NOMO-1 treated with DMSO at 0.1 percent for 48 hours (cell line): ENCODE results near the gene SLC1A2.

ENCODE experiments used
- DNase-seq: peaks from one replicate; lab custom pipeline; 2025; ENCODE audit not compliant: unreplicated experiment; lab: John Stamatoyannopoulos, UW

SLC1A2 gene

GRCh38 chr11:35247863-35248262 lies 171.5 kb downstream of the SLC1A2 start:
- no peak for DNase-seq

GRCh38 chr11:35247428-35247827 lies 171.9 kb downstream of the SLC1A2 start:
- DNase-seq, result no peak

GRCh38 chr11:35246745-35247144 lies 172.6 kb downstream of the SLC1A2 start:
- DNase-seq, result no peak

GRCh38 chr11:35245786-35246185 lies 173.6 kb downstream of the SLC1A2 start:
- no peak for DNase-seq

GRCh38 chr11:35245056-35245455 lies 174.3 kb downstream of the SLC1A2 start:
- DNase-seq, result no peak

- DNase-seq, result no peak
These were observed 175.6 kb downstream of the SLC1A2 start for GRCh38 chr11:35243774-35244173.

- peak; percentile 48 for DNase-seq
These were observed 176.7 kb downstream of the SLC1A2 start for GRCh38 chr11:35242412-35243242.

GRCh38 chr11:35241531-35241930 lies 177.8 kb downstream of the SLC1A2 start:
- DNase-seq, result no peak

GRCh38 chr11:35241083-35241482 lies 178.3 kb downstream of the SLC1A2 start:
- DNase-seq, result no peak

- peak; percentile 45 for DNase-seq
These were observed 179.8 kb downstream of the SLC1A2 start for GRCh38 chr11:35239471-35240075.

GRCh38 chr11:35238882-35239281 lies 180.5 kb downstream of the SLC1A2 start:
- no peak for DNase-seq

GRCh38 chr11:35237860-35238715 lies 181.3 kb downstream of the SLC1A2 start:
- DNase-seq, result peak; percentile 40

GRCh38 chr11:35237351-35237750 lies 182.0 kb downstream of the SLC1A2 start:
- no peak for DNase-seq

- peak; percentile 20 for DNase-seq
These were observed 182.7 kb downstream of the SLC1A2 start for GRCh38 chr11:35236667-35237003.

- DNase-seq, result no peak
These were observed 183.3 kb downstream of the SLC1A2 start for GRCh38 chr11:35235936-35236666.

GRCh38 chr11:35235498-35235897 lies 183.9 kb downstream of the SLC1A2 start:
- no peak for DNase-seq

GRCh38 chr11:35235157-35235468 lies 184.2 kb downstream of the SLC1A2 start:
- DNase-seq, result no peak

- DNase-seq, result no peak
These were observed 184.8 kb downstream of the SLC1A2 start for GRCh38 chr11:35234460-35235156.

- DNase-seq, result no peak
These were observed 185.8 kb downstream of the SLC1A2 start for GRCh38 chr11:35233518-35233917.

- no peak for DNase-seq
These were observed 186.4 kb downstream of the SLC1A2 start for GRCh38 chr11:35232891-35233330.
